ENCODE results near the gene TBX1.
"Not testable (repeated sequence)": the region's sequence is repeated elsewhere in the genome, so short reads cannot be mapped to it uniquely, and the experiment has no call there.

Gene TBX1

GRCh38 chr22:19765477-19766239 lies 5.1 kb downstream of the TBX1 start:
- DNase-seq (ENCODE audit: low read depth in 2 of 2) = no peak

DNA sequence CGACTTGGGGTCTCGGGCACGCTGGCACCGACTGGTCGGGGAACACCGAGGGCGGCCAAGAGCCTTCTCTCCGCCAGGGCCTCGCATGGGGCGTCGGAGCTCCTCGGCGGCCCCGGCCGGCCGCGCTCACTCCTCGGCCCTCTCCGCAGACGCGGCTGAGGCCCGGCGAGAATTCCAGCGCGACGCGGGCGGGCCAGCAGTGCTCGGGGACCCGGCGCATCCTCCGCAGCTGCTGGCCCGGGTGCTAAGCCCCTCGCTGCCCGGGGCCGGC lies 5.6 kb downstream of the TBX1 start:
- no peak for DNase-seq (ENCODE audit: low read depth in 2 of 2)

- DNase-seq (ENCODE audit: low read depth in 2 of 2) = peak; percentile 22 to 31
Measured at GRCh38 chr22:19766511-19767426, 6.2 kb downstream of the TBX1 start.

- DNase-seq (ENCODE audit: low read depth in 2 of 2) = no peak
Measured at GRCh38 chr22:19767427-19768341, 7.1 kb downstream of the TBX1 start.

- DNase-seq (ENCODE audit: low read depth in 2 of 2) = no peak
Measured at GRCh38 chr22:19769393-19769715, 8.8 kb downstream of the TBX1 start.

- DNase-seq (ENCODE audit: low read depth in 2 of 2) = no peak
Measured at GRCh38 chr22:19770349-19771220, 10.0 kb downstream of the TBX1 start.

DNA sequence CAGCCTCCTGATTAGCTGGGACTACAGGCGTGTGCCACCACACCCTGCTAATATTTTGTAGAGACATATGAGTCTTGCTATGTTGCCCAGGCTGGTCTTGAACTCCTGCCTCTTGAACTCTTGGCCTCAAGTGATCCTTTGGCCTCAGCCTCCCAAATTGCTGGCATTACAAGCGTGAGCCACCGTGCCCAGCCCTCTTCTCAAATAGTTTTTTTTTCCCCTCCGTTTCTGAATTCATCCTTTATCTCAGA lies 11.8 kb downstream of the TBX1 start:
- no peak for DNase-seq (ENCODE audit: low read depth in 2 of 2)

DNA sequence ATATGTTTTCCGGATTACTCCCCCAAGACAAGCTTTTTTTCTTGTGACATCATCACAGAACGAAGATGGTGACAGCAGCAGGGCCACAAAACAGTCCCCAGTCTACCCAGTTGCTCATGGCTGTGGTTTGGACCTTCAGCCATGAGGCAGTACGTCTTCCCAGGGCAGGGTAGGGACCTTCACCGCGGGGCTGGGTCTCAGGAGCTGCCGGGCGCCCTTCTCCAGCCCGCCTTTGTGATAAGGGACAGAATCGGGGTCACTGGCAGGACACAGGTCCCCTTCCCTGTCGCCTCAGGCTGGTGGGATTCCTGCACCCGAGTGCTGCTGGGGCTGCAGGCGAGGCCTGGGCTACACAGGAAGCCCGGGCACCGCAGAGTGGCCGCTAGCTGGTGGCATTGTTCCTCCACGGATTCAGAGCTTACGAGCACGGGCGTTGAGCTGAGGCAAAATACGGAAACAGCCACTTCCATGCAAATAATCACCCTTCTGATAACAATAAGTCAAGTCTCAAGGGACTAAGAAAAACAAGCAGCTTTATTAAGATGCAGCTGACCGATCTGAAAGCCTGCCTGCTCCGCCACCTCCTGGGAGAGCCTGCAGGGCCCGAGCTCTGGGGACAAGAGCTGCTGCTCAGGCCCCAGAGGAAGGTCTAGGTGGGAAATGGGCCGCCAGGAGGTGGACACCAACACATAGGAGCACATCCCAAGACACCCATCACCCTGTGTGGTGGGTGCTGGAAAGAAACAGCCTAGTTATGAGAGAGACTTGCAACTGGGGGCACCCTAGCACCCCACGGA lies 12.3 kb downstream of the TBX1 start:
- DNase-seq (ENCODE audit: low read depth in 2 of 2) = no peak

DNA sequence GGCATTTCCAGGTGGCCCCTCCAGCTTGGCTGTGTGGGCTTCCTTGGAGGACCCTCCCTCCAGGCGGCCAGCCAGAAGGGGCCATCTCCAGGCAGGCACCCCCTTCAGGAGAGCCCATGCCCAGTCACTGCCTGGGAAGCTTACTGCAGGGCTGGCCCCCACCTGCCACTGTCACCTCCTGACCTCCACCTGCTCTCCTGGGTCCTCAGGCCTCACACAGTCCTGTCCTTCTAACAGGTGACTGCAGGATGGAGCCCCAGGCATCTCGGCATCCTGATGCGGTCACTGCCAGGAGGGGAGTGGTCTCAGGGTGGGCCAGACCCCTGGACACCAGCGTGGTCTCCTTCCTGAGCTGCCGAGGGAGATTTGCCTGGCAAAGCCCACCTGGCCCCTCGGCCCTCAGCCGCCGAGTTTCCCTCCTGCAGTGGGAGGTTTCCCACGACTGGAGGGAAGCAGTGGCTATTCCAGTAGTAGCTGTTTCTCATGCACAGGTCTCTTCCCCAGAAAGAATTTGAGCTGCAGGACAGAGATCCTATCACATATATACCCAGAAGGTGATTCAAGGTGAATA lies 13.0 kb downstream of the TBX1 start:
- DNase-seq (ENCODE audit: low read depth in 2 of 2) = no peak

DNA sequence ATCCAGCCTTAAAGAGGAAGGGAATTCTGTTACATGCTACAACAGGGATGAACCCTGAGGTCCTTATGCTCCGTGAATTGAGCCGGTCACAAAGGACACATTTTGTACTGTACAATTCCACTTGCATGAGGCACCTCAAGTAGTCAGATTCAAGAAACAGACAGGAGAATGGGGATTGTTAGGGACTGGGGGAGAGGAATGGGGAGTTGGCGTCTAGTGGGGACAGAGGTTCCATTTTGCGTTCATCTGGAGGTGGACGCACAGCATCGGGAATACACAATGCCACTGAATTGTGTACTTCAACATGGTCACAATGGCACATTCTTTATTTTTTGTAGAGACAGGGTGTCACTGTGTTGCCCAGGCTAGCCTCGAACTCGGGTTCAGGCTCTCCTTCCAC lies 14.1 kb downstream of the TBX1 start:
- no peak for DNase-seq (ENCODE audit: low read depth in 2 of 2)

DNA sequence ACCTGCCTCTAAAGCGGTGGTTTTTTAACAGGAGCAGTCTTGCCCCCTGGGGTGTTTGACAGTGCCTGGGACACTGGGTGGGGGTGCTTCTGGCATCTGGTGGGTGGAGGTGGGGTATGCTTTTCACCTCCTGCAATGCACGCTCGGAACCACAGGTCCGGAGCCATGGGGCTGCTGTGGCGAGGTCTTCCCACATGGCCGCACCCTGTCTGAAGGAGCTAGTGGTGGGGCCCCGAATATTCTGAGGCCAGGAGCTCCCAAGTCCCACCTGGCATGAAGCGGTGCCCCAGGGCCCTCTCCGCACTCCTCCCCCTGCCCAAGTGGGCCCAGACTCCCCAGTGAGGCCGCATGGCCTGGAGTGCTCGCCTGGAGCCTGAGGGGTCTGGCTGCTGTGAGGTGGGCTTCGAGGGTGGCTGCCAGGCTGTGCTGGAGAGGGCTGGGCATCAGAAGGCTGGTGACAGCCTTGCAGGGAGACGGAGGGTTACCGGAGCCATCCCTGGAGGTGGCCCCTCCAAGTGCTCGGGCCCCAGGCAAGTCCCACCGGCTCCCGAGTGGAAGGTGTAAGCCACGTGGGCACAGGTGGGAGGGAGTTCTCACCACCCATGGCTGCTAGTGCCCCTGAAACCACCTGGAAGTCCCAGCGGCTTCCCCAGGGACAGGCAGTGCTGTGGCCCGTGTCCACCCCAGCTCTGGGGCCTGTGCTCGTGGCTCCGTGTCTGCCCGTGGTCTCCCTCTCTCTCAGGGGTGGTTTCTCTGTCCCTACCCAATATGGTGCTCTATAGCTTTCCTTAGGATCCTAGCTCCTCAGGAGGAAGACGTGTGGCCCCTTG lies 15.1 kb downstream of the TBX1 start:
- DNase-seq (ENCODE audit: low read depth in 2 of 2) = no peak

- DNase-seq (ENCODE audit: low read depth in 2 of 2) = no peak
Measured at GRCh38 chr22:19776433-19777031, 16.0 kb downstream of the TBX1 start.

GRCh38 chr22:19777192-19777591 lies 16.6 kb downstream of the TBX1 start:
- DNase-seq (ENCODE audit: low read depth in 2 of 2) = not testable (repeated sequence)

- DNase-seq (ENCODE audit: low read depth in 2 of 2) = no peak
Measured at GRCh38 chr22:19779011-19779421, 18.4 kb downstream of the TBX1 start.

- no peak for DNase-seq (ENCODE audit: low read depth in 2 of 2)
Measured at GRCh38 chr22:19779685-19780268, 19.2 kb downstream of the TBX1 start.

GRCh38 chr22:19782533-19782932 lies 22.0 kb downstream of the TBX1 start:
- no peak for DNase-seq (ENCODE audit: low read depth in 2 of 2)

- DNase-seq (ENCODE audit: low read depth in 2 of 2) = no peak
Measured at GRCh38 chr22:19783586-19784383, 23.2 kb downstream of the TBX1 start.

Measured in stimulated activated CD8-positive, alpha-beta memory T cell treated with anti-CD3 and anti-CD28 coated beads, Interleukin-15, amount 100 ng/mL, for 48 hours (primary cell).